Measurements from ENCODE around the gene CEP63. TPM values are rescaled to one million over a fixed set of nuclear protein-coding genes. Genes with fewer than 3 reads are reported as not detected.

CEP63 gene
- total RNA-seq, 4 donors from 2014 or later = 21.3 to 26.5 (median 24.3) TPM

- Histone ChIP-seq H3K27ac (no peak overlapping the region), H3K4me1 (peaks cover 15 to 21% of the 10 kb centered on the region in 2 donors), H3K36me3 (no peaks in the 10 kb centered on the region), H3K4me3 (replicated peaks in 1 of 3) (no peak overlapping the region), H3K9me3 (no peaks in the 10 kb centered on the region), H3K27me3 (no peaks in the 10 kb centered on the region)
- no peak for DNase-seq
- WGBS, 2 donors = 87 to 88% methylated on average over 9 to 10 of the region's 10 CpGs
- intact Hi-C loops (cut with DNase I) = loop anchor here (10.0 kb wide), 1 partner anchor 1286 kb away; no protein-coding TSS in a partner anchor
- no peak for TF ChIP-seq POLR2A (IDR thresholded peaks at IDR 0.05)
- no peak for TF ChIP-seq CTCF (IDR thresholded peaks at IDR 0.05)
Measured at GRCh38 chr3:134608771-134609435, 123.0 kb downstream of the CEP63 start.

- Histone ChIP-seq H3K27ac (no peak overlapping the region), H3K9me3 (no peaks in the 10 kb centered on the region), H3K27me3 (no peaks in the 10 kb centered on the region), H3K4me3 (replicated peaks in 1 of 3) (no peak overlapping the region), H3K4me1 (peaks cover 15 to 21% of the 10 kb centered on the region in 2 donors), H3K36me3 (no peaks in the 10 kb centered on the region)
- no peak for DNase-seq
- intact Hi-C loops (cut with DNase I) = loop anchor here (10.0 kb wide), 1 partner anchor 1285 kb away; no protein-coding TSS in a partner anchor
- WGBS, 2 donors = 66 to 70% methylated on average over 8 to 9 of the region's 10 CpGs
- TF ChIP-seq CTCF (IDR thresholded peaks at IDR 0.05) (no peak), POLR2A (IDR thresholded peaks at IDR 0.05) (no peak)
Measured at GRCh38 chr3:134609821-134610431, 124.1 kb downstream of the CEP63 start.

GRCh38 chr3:134610432-134611385, 124.9 kb downstream of the CEP63 start:
- WGBS, 2 donors = 69 to 81% methylated on average over 8 to 11 of the region's 11 CpGs
- Histone ChIP-seq H3K27ac (no peak overlapping the region), H3K36me3 (no peaks in the 10 kb centered on the region), H3K4me3 (replicated peaks in 1 of 3) (no peak overlapping the region), H3K9me3 (no peaks in the 10 kb centered on the region), H3K27me3 (no peaks in the 10 kb centered on the region), H3K4me1 (peaks cover 15 to 18% of the 10 kb centered on the region in 2 donors)
- TF ChIP-seq CTCF (IDR thresholded peaks at IDR 0.05) = no peak
- no peak for TF ChIP-seq POLR2A (IDR thresholded peaks at IDR 0.05)
- DNase-seq = peak in 1 of 2 donors; percentile 32
- intact Hi-C loops (cut with DNase I) = no loop called here

- Histone ChIP-seq H3K4me3 (replicated peaks in 1 of 3) (no peak overlapping the region), H3K27ac (no peak overlapping the region), H3K27me3 (no peaks in the 10 kb centered on the region), H3K36me3 (no peaks in the 10 kb centered on the region), H3K4me1 (peaks cover 9 to 10% of the 10 kb centered on the region in 2 donors), H3K9me3 (no peaks in the 10 kb centered on the region)
- no peak for TF ChIP-seq POLR2A (IDR thresholded peaks at IDR 0.05)
- no peak for TF ChIP-seq CTCF (IDR thresholded peaks at IDR 0.05)
- WGBS, 2 donors = 90 to 100% methylated on average over 2 of the region's 2 CpGs
- no peak for DNase-seq
- intact Hi-C loops (cut with DNase I) = no loop called here
Measured at GRCh38 chr3:134611516-134611915, 125.7 kb downstream of the CEP63 start.
